Endodermal cell (in vitro differentiated cells): Measurements from ENCODE around the gene TNFAIP8L1. TPM values are rescaled to one million over a fixed set of nuclear protein-coding genes. Genes with fewer than 3 reads are reported as not detected.

Source experiments
- DNase-seq: peaks from one replicate; pipeline ENCODE4 v3.0.0-alpha.2; 2017
- H3K27ac ChIP-seq: 2 replicates; pipeline ENCODE4 v1.5.1; 2013; ENCODE audit warnings: mild to moderate bottlenecking, low read depth, low read length, moderate library complexity
- H3K27me3 ChIP-seq: 2 replicates; pipeline ENCODE4 v1.6.1; 2013; ENCODE audit warnings: mild to moderate bottlenecking, low read length, moderate library complexity; ENCODE audit not compliant: insufficient read depth, control insufficient read depth, poor library complexity, severe bottlenecking
- H3K36me3 ChIP-seq: 2 replicates; pipeline ENCODE4 v1.7.0; 2013; ENCODE audit warnings: mild to moderate bottlenecking, low read length, moderate library complexity; ENCODE audit not compliant: control insufficient read depth, insufficient read depth
- H3K4me1 ChIP-seq: one replicate; pipeline ENCODE4 v1.7.0; 2013; ENCODE audit warnings: low read length; ENCODE audit not compliant: control insufficient read depth, insufficient read depth
- H3K4me3 ChIP-seq: 2 replicates; pipeline ENCODE4 v1.5.1; 2013; ENCODE audit warnings: mild to moderate bottlenecking, low read length, moderate library complexity
- H3K9ac ChIP-seq: 2 replicates; pipeline ENCODE4 v1.6.1; 2013; ENCODE audit warnings: mild to moderate bottlenecking, low read length, moderate library complexity; ENCODE audit not compliant: poor library complexity, severe bottlenecking; ENCODE audit errors: extremely low read depth
- H3K9me3 ChIP-seq: 2 replicates; pipeline ENCODE4 v1.6.1; 2013; ENCODE audit warnings: mild to moderate bottlenecking, low read length, moderate library complexity; ENCODE audit not compliant: control insufficient read depth
- H3K27ac Mint-ChIP-seq: 2 replicates; pipeline ENCODE4 v1.8.0; 2020; ENCODE audit warnings: mixed read lengths
- H3K27me3 Mint-ChIP-seq: 2 replicates; pipeline ENCODE4 v1.8.0; 2021; ENCODE audit warnings: mild to moderate bottlenecking, mixed read lengths; ENCODE audit not compliant: insufficient read depth
- H3K36me3 Mint-ChIP-seq: 2 replicates; pipeline ENCODE4 v1.8.0; 2020; ENCODE audit warnings: low read depth, mixed read lengths
- H3K4me1 Mint-ChIP-seq: 2 replicates; pipeline ENCODE4 v1.8.0; 2020; ENCODE audit warnings: mixed read lengths
- H3K4me3 Mint-ChIP-seq: 2 replicates; pipeline ENCODE4 v1.8.0; 2020; ENCODE audit warnings: mild to moderate bottlenecking, moderate library complexity, mixed read lengths
- H3K9me3 Mint-ChIP-seq: 2 replicates; pipeline ENCODE4 v1.8.0; 2020; ENCODE audit warnings: mild to moderate bottlenecking, mixed read lengths
- WGBS, 2 experiments: methylation state at CpG; one replicate each; pipeline versions ENCODE4 v1.1.5 to v1.1.7; 2013; ENCODE audit warnings: missing lambda C conversion rate in 2 of 2, mixed read lengths in 1 of 2; ENCODE audit not compliant: insufficient coverage in 1 of 2, insufficient read length in 1 of 2; 5-methylcytosine and 5-hydroxymethylcytosine counted together
- total RNA-seq, 2 donors: library from RNA; stranded (reverse); fragmentation: NEBNext Ultra II Directional in 1 of 2; extraction: Animal tissue kit (Norgen Biotek cat#: 25700) in 1 of 2; gene quantifications; 2 replicates in 1 of 2; 3 replicates in 1 of 2; pipeline ENCODE4 v1.2.1, GENCODE V29; 2021
- TF ChIP-seq, protein P1 (sequence below): fragments of 200-600 bp; sonication (generic); conservative IDR thresholded peaks from 2 replicates; pipeline ENCODE4 v1.5.0; 2021; ENCODE audit warnings: antibody characterized with exemption, mild to moderate bottlenecking

TNFAIP8L1 gene
- total RNA-seq, 2 donors from 2014 or later, result 18.1 to 25.5 TPM

DNA sequence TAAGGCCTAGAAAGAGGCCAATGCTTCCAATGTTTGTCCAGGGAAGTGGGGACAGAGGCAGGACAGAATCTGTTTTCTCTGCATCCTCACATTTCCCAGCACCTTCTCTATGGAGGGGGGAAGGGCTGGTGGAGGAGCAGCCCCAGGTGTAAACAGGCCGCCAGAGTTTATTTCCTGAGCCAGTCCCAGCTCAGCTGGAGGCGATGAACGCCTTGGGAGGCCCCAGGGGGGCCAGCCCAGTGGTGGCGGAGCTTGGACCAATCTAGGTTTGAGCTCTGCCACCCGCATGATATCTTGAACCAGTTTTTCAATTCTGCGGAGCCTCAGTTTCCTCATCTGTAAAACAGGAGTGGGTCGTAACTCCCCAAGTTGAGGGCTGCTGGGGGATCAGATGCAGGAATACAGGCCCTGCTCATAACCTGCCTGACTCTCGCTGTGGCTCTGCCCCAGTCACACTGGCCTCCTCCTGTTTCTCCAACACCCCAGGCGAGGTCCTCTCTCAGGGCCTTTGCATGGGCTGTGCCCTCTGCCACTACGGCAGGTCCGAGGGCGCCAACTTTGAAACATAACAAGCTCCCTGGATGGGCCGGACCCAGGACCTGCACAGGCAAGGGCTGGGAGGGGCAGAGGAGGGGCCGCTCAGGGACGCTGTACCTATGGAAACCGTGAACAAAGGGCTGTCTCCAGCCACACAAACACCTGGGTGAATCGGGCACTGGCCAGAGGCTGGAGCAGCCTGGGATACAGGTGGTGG lies 1.1 kb downstream of the TNFAIP8L1 start:
- H3K9ac ChIP-seq, result no peak overlapping the region
- H3K36me3 Mint-ChIP-seq, result peaks cover 3% of the 10 kb centered on the region
- DNase-seq, result peak; percentile 73

DNA sequence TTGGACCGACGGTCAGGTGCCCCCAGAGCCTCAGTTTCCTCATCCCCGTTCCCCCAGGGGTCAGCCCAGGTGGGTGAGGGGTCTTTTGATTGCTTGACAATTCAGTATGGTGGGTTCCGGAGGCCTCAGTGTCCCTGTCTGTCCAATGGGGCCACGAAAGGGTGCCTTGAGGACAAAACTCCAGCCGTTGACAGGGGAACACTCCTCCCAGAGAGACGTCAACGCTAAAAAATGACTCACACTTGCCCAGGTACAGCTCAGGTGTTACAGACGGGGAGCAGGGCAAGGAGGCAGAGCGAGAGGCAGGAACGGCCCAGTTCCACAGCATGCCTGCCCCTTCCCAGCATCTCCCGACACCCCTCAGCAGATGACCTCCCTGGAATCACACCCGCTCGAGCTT lies 1.8 kb downstream of the TNFAIP8L1 start:
- H3K4me3 ChIP-seq, result no peak overlapping the region
- H3K36me3 ChIP-seq, result peaks cover 3% of the 10 kb centered on the region
- no peak overlapping the region for H3K9ac ChIP-seq
- no peak overlapping the region for H3K27ac ChIP-seq
- H3K27me3 ChIP-seq, result peaks cover 3% of the 10 kb centered on the region
- TF ChIP-seq, protein P1, sequence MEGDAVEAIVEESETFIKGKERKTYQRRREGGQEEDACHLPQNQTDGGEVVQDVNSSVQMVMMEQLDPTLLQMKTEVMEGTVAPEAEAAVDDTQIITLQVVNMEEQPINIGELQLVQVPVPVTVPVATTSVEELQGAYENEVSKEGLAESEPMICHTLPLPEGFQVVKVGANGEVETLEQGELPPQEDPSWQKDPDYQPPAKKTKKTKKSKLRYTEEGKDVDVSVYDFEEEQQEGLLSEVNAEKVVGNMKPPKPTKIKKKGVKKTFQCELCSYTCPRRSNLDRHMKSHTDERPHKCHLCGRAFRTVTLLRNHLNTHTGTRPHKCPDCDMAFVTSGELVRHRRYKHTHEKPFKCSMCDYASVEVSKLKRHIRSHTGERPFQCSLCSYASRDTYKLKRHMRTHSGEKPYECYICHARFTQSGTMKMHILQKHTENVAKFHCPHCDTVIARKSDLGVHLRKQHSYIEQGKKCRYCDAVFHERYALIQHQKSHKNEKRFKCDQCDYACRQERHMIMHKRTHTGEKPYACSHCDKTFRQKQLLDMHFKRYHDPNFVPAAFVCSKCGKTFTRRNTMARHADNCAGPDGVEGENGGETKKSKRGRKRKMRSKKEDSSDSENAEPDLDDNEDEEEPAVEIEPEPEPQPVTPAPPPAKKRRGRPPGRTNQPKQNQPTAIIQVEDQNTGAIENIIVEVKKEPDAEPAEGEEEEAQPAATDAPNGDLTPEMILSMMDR, result no peak
- Mint-ChIP-seq H3K4me3 (no peak overlapping the region), H3K27ac (no peak overlapping the region), H3K36me3 (peaks cover 6% of the 10 kb centered on the region), H3K27me3 (peaks cover 13% of the 10 kb centered on the region), H3K9me3 (no peaks in the 10 kb centered on the region), H3K4me1 (peaks cover 5% of the 10 kb centered on the region)
- no peaks in the 10 kb centered on the region for H3K9me3 ChIP-seq
- peaks cover 5% of the 10 kb centered on the region for H3K4me1 ChIP-seq
- DNase-seq, result no peak
- WGBS, 2 experiments, result 85 to 93% methylated on average over 9 to 14 of the region's 14 CpGs

More for the DNA sequence above, 1.1 kb downstream of the TNFAIP8L1 start:
- Histone ChIP-seq H3K27me3 (peaks cover 3% of the 10 kb centered on the region), H3K36me3 (no peaks in the 10 kb centered on the region), H3K4me1 (peaks cover 5% of the 10 kb centered on the region), H3K27ac (no peak overlapping the region), H3K4me3 (peak overlapping the region; percentile 89), H3K9me3 (no peaks in the 10 kb centered on the region)
- TF ChIP-seq, protein P1, result no peak
- Mint-ChIP-seq H3K27me3 (peaks cover 13% of the 10 kb centered on the region), H3K4me3 (peak overlapping the region; percentile 85), H3K27ac (peak overlapping the region; percentile 84), H3K4me1 (peaks cover 5% of the 10 kb centered on the region), H3K9me3 (no peaks in the 10 kb centered on the region)
- WGBS, 2 experiments, result 82 to 91% methylated on average over 10 to 17 of the region's 17 CpGs

DNA sequence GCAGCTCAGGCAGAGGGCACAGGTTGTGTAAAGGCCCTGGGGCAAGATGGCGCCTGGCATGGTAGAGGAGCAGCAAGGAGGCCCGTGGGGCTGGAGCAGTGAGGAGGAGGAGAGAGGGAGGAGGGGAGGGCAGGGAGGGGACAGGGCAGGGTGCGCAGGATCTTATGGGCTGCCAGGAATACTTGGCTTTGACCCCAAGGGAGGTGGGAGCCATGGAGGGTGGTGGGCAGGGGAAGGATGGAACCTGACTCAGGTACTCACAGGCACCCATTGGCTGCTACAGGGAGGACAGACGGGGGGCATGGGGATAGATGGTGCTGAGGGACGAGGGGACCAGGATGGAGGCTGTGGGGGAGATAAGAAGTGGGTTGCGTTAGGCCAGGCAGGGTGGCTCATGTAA lies 3.3 kb downstream of the TNFAIP8L1 start:
- Mint-ChIP-seq H3K9me3 (no peaks in the 10 kb centered on the region), H3K36me3 (peaks cover 13% of the 10 kb centered on the region), H3K27ac (no peak overlapping the region), H3K4me3 (no peak overlapping the region), H3K4me1 (peaks cover 5% of the 10 kb centered on the region), H3K27me3 (peaks cover 2% of the 10 kb centered on the region)
- 92 to 94% methylated on average over 4 to 6 of the region's 6 CpGs for WGBS, 2 experiments
- Histone ChIP-seq H3K9me3 (no peaks in the 10 kb centered on the region), H3K36me3 (peaks cover 3% of the 10 kb centered on the region), H3K27ac (no peak overlapping the region), H3K27me3 (no peaks in the 10 kb centered on the region), H3K9ac (no peak overlapping the region), H3K4me1 (peaks cover 5% of the 10 kb centered on the region), H3K4me3 (no peak overlapping the region)
- TF ChIP-seq, protein P1, result no peak
- no peak for DNase-seq
